ENCODE data around the gene EDA2R. TPM values are rescaled to one million over a fixed set of nuclear protein-coding genes. Genes with fewer than 3 reads are reported as not detected.

Gene EDA2R
- total RNA-seq, 1 donor from 2014 or later: 1.0 TPM

DNA sequence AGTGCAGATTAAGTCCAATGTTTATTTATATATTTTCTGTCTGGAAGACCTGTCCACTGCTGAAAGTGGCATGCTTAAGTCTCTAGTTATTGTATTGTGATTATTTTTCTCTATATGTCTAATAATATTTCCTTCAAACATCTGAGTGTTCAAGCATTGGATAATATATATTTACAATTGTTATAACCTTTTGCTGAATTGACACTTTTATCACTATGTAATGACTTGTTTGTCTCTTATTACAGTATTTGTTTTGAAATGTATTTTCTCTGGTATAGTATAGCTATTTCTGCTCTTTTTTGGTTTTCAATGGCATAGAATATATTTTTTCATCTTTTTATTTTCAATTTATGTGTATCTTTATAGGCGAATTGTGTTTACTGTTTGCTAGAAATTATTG, 59.7 kb downstream of the EDA2R start:
- intact Hi-C loops (cut with DNase I): no loop called here
- DNase-seq: no peak
- ATAC-seq (ENCODE audit: poor library complexity): no peak

DNA sequence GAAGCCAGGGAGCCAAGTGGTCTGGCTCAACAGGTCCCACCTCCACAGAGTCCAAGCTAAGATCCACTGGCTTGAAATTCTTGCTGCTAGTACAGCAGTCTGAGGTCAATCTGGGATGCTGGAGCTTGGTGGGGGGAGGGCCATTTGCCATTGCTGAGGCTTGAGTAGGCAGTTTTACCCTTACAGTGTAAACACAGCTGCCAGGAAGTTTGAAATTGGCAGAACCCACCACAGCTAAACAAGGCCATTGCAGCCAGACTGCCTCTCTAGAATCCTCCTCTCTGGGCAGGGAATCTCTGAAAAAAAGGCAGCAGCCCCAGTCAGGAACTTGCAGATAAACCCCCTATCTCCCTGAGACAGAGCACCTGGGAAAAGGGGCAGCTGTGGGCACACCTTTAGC, 84.9 kb downstream of the EDA2R start:
- intact Hi-C loops (cut with DNase I): no loop called here
- ATAC-seq (ENCODE audit: poor library complexity) (no peak), DNase-seq (no peak)

DNA sequence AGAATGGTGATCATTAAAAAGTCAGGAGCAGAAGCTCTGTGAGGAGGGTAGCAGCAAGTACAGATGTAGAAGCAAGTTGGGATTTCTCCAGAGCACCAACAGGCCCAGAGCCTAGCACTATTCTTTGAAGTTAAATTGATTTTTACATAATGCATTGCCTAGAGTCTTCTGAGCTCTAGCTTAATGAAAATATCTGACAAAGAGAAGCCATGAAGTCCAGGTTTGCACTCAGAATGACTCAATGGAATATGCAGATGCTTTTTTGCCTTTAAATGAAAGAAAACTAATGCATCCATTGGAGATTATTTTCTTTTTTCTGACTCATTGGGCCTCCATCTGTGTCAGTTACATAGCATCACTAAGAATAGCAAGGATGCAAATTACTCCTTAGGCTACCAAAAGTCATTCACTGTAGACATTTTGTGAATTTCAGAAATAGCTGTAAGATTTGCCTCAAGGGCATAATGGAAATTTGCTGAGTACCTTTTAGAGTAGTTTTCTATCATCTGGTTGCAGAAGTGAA, 91.0 kb downstream of the EDA2R start:
- no peak for ATAC-seq (ENCODE audit: poor library complexity)
- intact Hi-C loops (cut with DNase I): no loop called here
- no peak for DNase-seq

All from Right ventricle myocardium superior (tissue), 1 donor.